H1 (cell line): ENCODE results near the gene NCOA5. TPM values are rescaled to one million over a fixed set of nuclear protein-coding genes. Genes with fewer than 3 reads are reported as not detected.

Experiments used
- CTCF ChIA-PET: fragments of 300-600 bp; sonication (Branson Sonifier 250); formaldehyde crosslinking; loops from one replicate; lab custom pipeline; 2021; ENCODE audit not compliant: partially characterized antibody; lab: Charles Lee
- POLR2A ChIA-PET: fragments of 300-600 bp; sonication (Branson Sonifier 250); formaldehyde crosslinking; loops from one replicate; lab custom pipeline; 2021; ENCODE audit warnings: inconsistent platforms; ENCODE audit not compliant: partially characterized antibody; lab: Charles Lee
- DNase-seq, 2 experiments: peaks; one replicate each; pipeline versions ENCODE4 v3.0.0 to v3.0.0-alpha.2; 2010 to 2022; ENCODE audit warnings: low spot score in 2 of 2, low read depth in 1 of 2, mixed read lengths in 1 of 2
- FAIRE-seq: peaks from 2 replicates; lab custom pipeline; 2011; peaks lifted over from hg19 to GRCh38; lab: Jason Lieb, UNC
- H2AFZ ChIP-seq: 2 replicates; pipeline ENCODE4 v1.8.1; 2012; ENCODE audit warnings: low read length, inconsistent platforms
- H2AK5ac ChIP-seq: 2 replicates; pipeline ENCODE4 v1.6.1; 2013; ENCODE audit warnings: low read depth, low read length
- H2BK120ac ChIP-seq: replicated peaks from 2 replicates; pipeline ENCODE3; 2013; ENCODE audit warnings: low read depth, low read length, inconsistent platforms
- H2BK12ac ChIP-seq: 2 replicates; pipeline ENCODE4 v1.6.1; 2013; ENCODE audit warnings: low read depth, low read length
- H2BK15ac ChIP-seq: 2 replicates; pipeline ENCODE4 v1.6.1; 2013; ENCODE audit warnings: low read length
- H2BK20ac ChIP-seq: 2 replicates; pipeline ENCODE4 v1.6.1; 2013; ENCODE audit warnings: low read length
- H2BK5ac ChIP-seq: 2 replicates; pipeline ENCODE4 v1.6.1; 2013; ENCODE audit warnings: low read depth, low read length
- H3K14ac ChIP-seq: 2 replicates; pipeline ENCODE4 v1.6.1; 2013; ENCODE audit warnings: inconsistent platforms; ENCODE audit not compliant: insufficient read length
- H3K18ac ChIP-seq: 2 replicates; pipeline ENCODE4 v1.6.1; 2013; ENCODE audit warnings: low read length; ENCODE audit errors: extremely low read depth
- H3K23ac ChIP-seq: 2 replicates; pipeline ENCODE4 v1.6.1; 2013; ENCODE audit warnings: inconsistent platforms; ENCODE audit not compliant: insufficient read length
- H3K23me2 ChIP-seq: 2 replicates; pipeline ENCODE4 v1.6.1; 2013; ENCODE audit warnings: low read depth, low read length
- H3K27ac ChIP-seq: 2 replicates; pipeline ENCODE4 v1.6.1; 2011; ENCODE audit warnings: low read depth, low read length, inconsistent platforms
- H3K27me3 ChIP-seq, 4 experiments: replicated peaks in 1 of 4; 1 replicate in 1 of 4; 2 replicates in 3 of 4; pipeline versions ENCODE4 v1.6.1 to v1.8.1; 2011 to 2013; ENCODE audit warnings: low read length in 3 of 4, mild to moderate bottlenecking in 3 of 4, inconsistent platforms in 2 of 4, mixed read lengths in 2 of 4, moderate library complexity in 1 of 4; ENCODE audit not compliant: control insufficient read depth in 3 of 4, insufficient read depth in 3 of 4; ENCODE audit errors: extremely low read depth in 1 of 4
- H3K36me3 ChIP-seq, 4 experiments: 2 replicates each; pipeline versions ENCODE4 v1.6.1 to v1.8.1; 2011 to 2013; ENCODE audit warnings: mild to moderate bottlenecking in 4 of 4, low read length in 3 of 4, moderate library complexity in 2 of 4, control low read depth in 1 of 4, inconsistent platforms in 1 of 4; ENCODE audit not compliant: insufficient read depth in 4 of 4, control insufficient read depth in 2 of 4
- H3K4ac ChIP-seq: replicated peaks from 2 replicates; pipeline ENCODE3; 2013; ENCODE audit warnings: low read length, low read depth, mixed read lengths, inconsistent platforms; ENCODE audit not compliant: insufficient read length
- H3K4me1 ChIP-seq, 4 experiments: replicated peaks in 1 of 4; 1 replicate in 1 of 4; 2 replicates in 3 of 4; pipeline versions ENCODE4 v1.6.1 to v1.8.1; 2011 to 2013; ENCODE audit warnings: low read length in 3 of 4, inconsistent platforms in 2 of 4, mixed read lengths in 1 of 4; ENCODE audit not compliant: insufficient read depth in 4 of 4, control insufficient read depth in 3 of 4
- H3K4me2 ChIP-seq, 2 experiments: 2 replicates each; pipeline versions ENCODE4 v1.6.1 to v1.8.1; 2011 to 2013; ENCODE audit warnings: low read depth in 2 of 2, low read length in 2 of 2, control low read depth in 1 of 2, inconsistent platforms in 1 of 2, mild to moderate bottlenecking in 1 of 2; ENCODE audit not compliant: insufficient read depth in 1 of 2
- H3K4me3 ChIP-seq, 4 experiments: fragments of 200-600, 300-600 bp in 1 of 4; sonication (generic), shearing (Covaris generic), sonication (Bioruptor Twin) in 1 of 4; 2 replicates each; pipeline versions ENCODE4 v1.5.1 to v1.8.1; 2011 to 2016; ENCODE audit warnings: low read length in 4 of 4, low read depth in 3 of 4, control low read depth in 2 of 4, inconsistent platforms in 2 of 4, mild to moderate bottlenecking in 2 of 4, mixed read lengths in 1 of 4, moderate library complexity in 1 of 4; ENCODE audit not compliant: insufficient read depth in 2 of 4; ENCODE audit errors: extremely low read depth in 1 of 4
- H3K56ac ChIP-seq: replicated peaks from 2 replicates; pipeline ENCODE3; 2013; ENCODE audit warnings: low read depth, mild to moderate bottlenecking, mixed read lengths, low read length, inconsistent platforms; ENCODE audit not compliant: insufficient read length
- H3K79me1 ChIP-seq: 2 replicates; pipeline ENCODE4 v1.6.1; 2013; ENCODE audit warnings: low read depth, low read length, control low read depth
- H3K79me2 ChIP-seq, 2 experiments: 2 replicates each; pipeline versions ENCODE4 v1.6.1 to v1.8.1; 2012 to 2013; ENCODE audit warnings: low read length in 2 of 2, mild to moderate bottlenecking in 2 of 2, inconsistent platforms in 1 of 2; ENCODE audit not compliant: insufficient read depth in 2 of 2, control insufficient read depth in 1 of 2
- H3K9ac ChIP-seq, 4 experiments: replicated peaks in 1 of 4; 1 replicate in 1 of 4; 2 replicates in 3 of 4; pipeline versions ENCODE4 v1.6.1 to v1.8.1; 2011 to 2013; ENCODE audit warnings: low read depth in 3 of 4, low read length in 3 of 4, control low read depth in 2 of 4, mild to moderate bottlenecking in 2 of 4, moderate library complexity in 2 of 4, inconsistent platforms in 1 of 4; ENCODE audit errors: extremely low read depth in 1 of 4
- H3K9me3 ChIP-seq, 2 experiments: 2 replicates each; pipeline versions ENCODE4 v1.6.1 to v1.8.1; 2012 to 2013; ENCODE audit warnings: mild to moderate bottlenecking in 2 of 2, moderate library complexity in 2 of 2, control low read depth in 1 of 2, inconsistent platforms in 1 of 2, low read depth in 1 of 2, low read length in 1 of 2, mixed read lengths in 1 of 2; ENCODE audit not compliant: insufficient read depth in 2 of 2
- H4K20me1 ChIP-seq, 2 experiments: replicated peaks in 1 of 2; 2 replicates each; pipeline versions ENCODE3 to v1.8.1; 2011 to 2013; ENCODE audit warnings: inconsistent platforms in 2 of 2, low read length in 2 of 2, mild to moderate bottlenecking in 1 of 2; ENCODE audit not compliant: insufficient read depth in 2 of 2, control insufficient read depth in 1 of 2
- H4K5ac ChIP-seq: 2 replicates; pipeline ENCODE4 v1.6.1; 2013; ENCODE audit warnings: low read length, low read depth, mixed read lengths, inconsistent platforms; ENCODE audit not compliant: insufficient read length
- H4K8ac ChIP-seq: 2 replicates; pipeline ENCODE4 v1.8.0; 2013; ENCODE audit warnings: mild to moderate bottlenecking, moderate library complexity, low read length, inconsistent platforms; ENCODE audit not compliant: insufficient read depth; ENCODE audit errors: extremely low read depth
- H4K91ac ChIP-seq: replicated peaks from 2 replicates; pipeline ENCODE3; 2013; ENCODE audit warnings: low read length, mixed read lengths, inconsistent platforms; ENCODE audit not compliant: insufficient read length
- ATF2 ChIP-seq: IDR thresholded peaks from 2 replicates; pipeline ENCODE4 v1.6.1; 2012; ENCODE audit warnings: low read length, inconsistent platforms
- BCL11A ChIP-seq, 2 experiments: IDR thresholded peaks; one replicate each; pipeline ENCODE4 v1.6.1; 2011; ENCODE audit warnings: low read depth in 2 of 2, low read length in 2 of 2, mild to moderate bottlenecking in 2 of 2
- CEBPB ChIP-seq: IDR thresholded peaks from 2 replicates; pipeline ENCODE4 v1.6.1; 2012; ENCODE audit warnings: low read depth, low read length
- CHD2 ChIP-seq: IDR thresholded peaks from 2 replicates; pipeline ENCODE4 v1.6.1; 2012; ENCODE audit warnings: low read length, improper control_type of control experiment
- CREB1 ChIP-seq: IDR thresholded peaks from 2 replicates; pipeline ENCODE4 v1.6.1; 2012; ENCODE audit warnings: inconsistent platforms
- EGR1 ChIP-seq: IDR thresholded peaks from 2 replicates; pipeline ENCODE4 v1.6.1; 2011; ENCODE audit warnings: low read depth, low read length, borderline replicate concordance
- RAD21 ChIP-seq, 2 experiments: IDR thresholded peaks in 1 of 2; conservative IDR thresholded peaks in 1 of 2; 2 replicates each; pipeline ENCODE4 v1.6.1; 2011; ENCODE audit warnings: low read depth in 2 of 2, low read length in 2 of 2, improper control_type of control experiment in 1 of 2, inconsistent platforms in 1 of 2, mild to moderate bottlenecking in 1 of 2, moderate library complexity in 1 of 2
- RFX5 ChIP-seq: IDR thresholded peaks from 2 replicates; pipeline ENCODE4 v1.6.1; 2011; ENCODE audit warnings: low read depth, low read length, improper control_type of control experiment, borderline replicate concordance
- SP1 ChIP-seq: IDR thresholded peaks from 2 replicates; pipeline ENCODE4 v1.6.1; 2011; ENCODE audit warnings: low read depth, low read length
- SP4 ChIP-seq: IDR thresholded peaks from 2 replicates; pipeline ENCODE4 v1.6.1; 2012; ENCODE audit warnings: low read length, inconsistent platforms
- SUZ12 ChIP-seq: fragments of 200-600 bp; sonication (generic); IDR thresholded peaks from 2 replicates; pipeline ENCODE4 v1.6.1; 2012; ENCODE audit warnings: mild to moderate bottlenecking, inconsistent platforms, low read length, moderate library complexity, mixed read lengths
- TAF7 ChIP-seq: optimal IDR thresholded peaks from 2 replicates; pipeline ENCODE3; 2011; ENCODE audit warnings: low read depth, mild to moderate bottlenecking, inconsistent platforms, low read length, moderate library complexity, borderline replicate concordance
- TCF12 ChIP-seq: IDR thresholded peaks from 2 replicates; pipeline ENCODE4 v1.6.1; 2011; ENCODE audit warnings: low read depth, mild to moderate bottlenecking, low read length
- TEAD4 ChIP-seq: IDR thresholded peaks from 2 replicates; pipeline ENCODE4 v1.6.1; 2012; ENCODE audit warnings: low read depth, low read length, inconsistent platforms, mixed read lengths
- WGBS, 2 experiments: shearing (Covaris generic) in 1 of 2; methylation state at CpG; one replicate each; pipeline versions ENCODE4 v1.1.6 to v1.1.7; 2013 to 2015; ENCODE audit warnings: low lambda C conversion rate in 2 of 2, mixed read lengths in 2 of 2, inconsistent platforms in 1 of 2, low coverage in 1 of 2, missing lambda C conversion rate in 1 of 2; ENCODE audit not compliant: insufficient replicate concordance in 2 of 2, insufficient coverage in 1 of 2, insufficient read length in 1 of 2; ENCODE audit errors: extremely low coverage in 1 of 2, missing lambda C conversion rate in 1 of 2; 5-methylcytosine and 5-hydroxymethylcytosine counted together
- polyA plus RNA-seq, 7 experiments: library from polyadenylated mRNA; depleted of rRNA in 3 of 7; stranded (reverse) in 5 of 7; unstranded in 2 of 7; fragments of >200 nt in 5 of 7; fragments of 200-250 nt in 2 of 7; gene quantifications; 1 replicate in 5 of 7; 2 replicates in 1 of 7; 4 replicates in 1 of 7; pipeline versions ENCODE4 v1.2.1 to v1.2.3, GENCODE V29; 2011 to 2013; ENCODE audit warnings: missing spikeins in 2 of 7, mixed read lengths in 2 of 7
- total RNA-seq: library from RNA; stranded (reverse); fragmentation: NEBNext Ultra II Directional; extraction: Animal tissue kit (Norgen Biotek cat#: 25700); gene quantifications from 2 replicates; pipeline ENCODE4 v1.2.1, GENCODE V29; 2021

The NCOA5 gene
- total and polyA plus RNA-seq, 2 of the 8 experiments (the other 6 are each of a cell fraction or from before 2014, with no cell fraction given), result 20.4 to 29.0 TPM

- Histone ChIP-seq H3K4ac (no peak overlapping the region), H2AFZ (no peak overlapping the region), H2AK5ac (no peak overlapping the region), H3K27me3 (peaks cover 0 to 3% (median 1%) of the 10 kb centered on the region in 4 experiments; a peak in 4 of 7 replicates), H2BK20ac (no peak overlapping the region), H3K18ac (no peak overlapping the region), H3K23me2 (no peaks in the 10 kb centered on the region), H2BK5ac (no peak overlapping the region), H3K79me1 (no peaks in the 10 kb centered on the region), H3K4me2 (no peak overlapping the region), H3K4me3 (no peak overlapping the region), H3K27ac (no peak overlapping the region), H3K56ac (no peak overlapping the region), H3K14ac (no peak overlapping the region), H4K5ac (no peak overlapping the region), H3K79me2 (no peaks in the 10 kb centered on the region), H4K20me1 (no peaks in the 10 kb centered on the region), H3K4me1 (no peaks in the 10 kb centered on the region), H4K8ac (no peak overlapping the region), H2BK120ac (no peak overlapping the region), H3K9me3 (no peaks in the 10 kb centered on the region), H2BK12ac (no peak overlapping the region), H4K91ac (no peak overlapping the region), H3K9ac (no peak overlapping the region), H3K23ac (no peak overlapping the region), H3K36me3 (no peaks in the 10 kb centered on the region), H2BK15ac (no peak overlapping the region)
- DNase-seq, result no peak
- CTCF ChIA-PET, result interaction anchor here (2.4 kb wide), 1 partner anchor 10 kb away, joined by 11 read pairs; no protein-coding TSS in a partner anchor
- POLR2A ChIA-PET, result interaction anchor here (1.3 kb wide), 1 partner anchor 9 kb away, joined by 4 read pairs; the partner anchor contains the start of gene CD40
- whole genome bisulfite sequencing, 2 experiments, result 85% methylated on average over 14 of the region's 14 CpGs; no CpG with 5 or more reads in 1 of the 2 experiments
- FAIRE-seq, result no peak
- TF ChIP-seq ATF2 (no peak), TAF7 (no peak), SP1 (no peak), RFX5 (no peak), RAD21 (IDR thresholded peaks at IDR 0.05 in 1 of 2, conservative IDR thresholded peaks at IDR 0.05 in 1 of 2; ENCODE audit: low read depth in 2 of 2, low read length in 2 of 2) (no peak), SP4 (no peak), TCF12 (no peak), CHD2 (no peak), CREB1 (no peak), SUZ12 (no peak), EGR1 (no peak), BCL11A (IDR thresholded peaks at IDR 0.05; ENCODE audit: low read depth in 2 of 2, low read length in 2 of 2) (no peak), CEBPB (no peak), TEAD4 (no peak)
Measured at GRCh38 chr20:46108976-46109375, 19.2 kb upstream of the NCOA5 start.
